ENCODE data around the gene KIF12.

KIF12 gene

GRCh38 chr9:114053246-114054005, 45.7 kb downstream of the KIF12 start:
- H3K4me1 ChIP-seq (ENCODE audit: control insufficient read depth, low read depth, low read length), result no peaks in the 10 kb centered on the region
- H3K79me1 ChIP-seq (ENCODE audit: low read length), result no peaks in the 10 kb centered on the region
- no peak overlapping the region for H2BK5ac ChIP-seq (ENCODE audit: low read length)
- H4K8ac ChIP-seq (ENCODE audit: low read depth, low read length), result no peak overlapping the region
- no peak overlapping the region for H3K4me2 ChIP-seq (ENCODE audit: low read length)
- H3K56ac ChIP-seq (ENCODE audit: low read length), result no peak overlapping the region
- no CpG with 5 or more reads among the region's 8 CpGs for WGBS (ENCODE audit: extremely low coverage, insufficient coverage, low lambda C conversion rate)
- H3K9ac ChIP-seq (ENCODE audit: low read length), result no peak overlapping the region
- no peak overlapping the region for H3K23ac ChIP-seq (ENCODE audit: low read length)
- no peak overlapping the region for H2BK15ac ChIP-seq (replicated peaks; ENCODE audit: low read depth)
- no peaks in the 10 kb centered on the region for H3K27me3 ChIP-seq (ENCODE audit: insufficient read depth, low read length, poor library complexity)
- no peak overlapping the region for H3K4ac ChIP-seq (ENCODE audit: low read depth, low read length)
- no peak overlapping the region for H2BK120ac ChIP-seq (ENCODE audit: low read depth, low read length)
- H3K27ac ChIP-seq (ENCODE audit: low read depth, low read length), result no peak overlapping the region
- peaks cover 5% of the 10 kb centered on the region for H3K36me3 ChIP-seq (ENCODE audit: control insufficient read depth, insufficient read depth, low read length)
- no peaks in the 10 kb centered on the region for H3K79me2 ChIP-seq (ENCODE audit: control insufficient read depth, insufficient read depth, low read length)
- no peak overlapping the region for H3K4me3 ChIP-seq (ENCODE audit: low read length)
- H3K18ac ChIP-seq (ENCODE audit: low read length), result no peak overlapping the region
- no peak overlapping the region for H4K5ac ChIP-seq (ENCODE audit: low read length)
- no peak overlapping the region for H2AK5ac ChIP-seq (ENCODE audit: low read length)
- DNase-seq, result no peak

DNA sequence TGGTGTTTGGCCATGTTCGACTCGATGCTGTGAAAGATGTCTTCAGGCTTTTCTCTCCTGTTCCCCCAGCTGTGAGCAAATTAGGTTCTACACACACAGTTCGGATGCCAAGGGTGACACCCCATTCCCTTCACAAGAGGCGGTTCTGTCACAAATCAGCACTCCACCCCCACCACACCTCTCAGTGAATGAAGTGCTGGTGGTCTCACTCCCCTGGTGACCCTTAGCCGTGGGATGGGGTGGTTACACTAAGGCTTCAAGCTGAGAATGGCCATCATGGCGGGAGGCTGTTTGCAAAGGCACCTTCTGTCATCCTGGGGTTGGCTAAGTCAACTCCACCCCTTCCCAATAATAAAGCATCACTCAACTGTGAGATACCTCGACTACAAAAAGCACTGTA, 47.4 kb downstream of the KIF12 start:
- Histone ChIP-seq H3K23ac (ENCODE audit: low read length) (no peak overlapping the region), H3K9ac (ENCODE audit: low read length) (no peak overlapping the region), H3K4me2 (ENCODE audit: low read length) (no peak overlapping the region), H2BK15ac (replicated peaks; ENCODE audit: low read depth) (no peak overlapping the region), H3K27me3 (ENCODE audit: insufficient read depth, low read length, poor library complexity) (no peaks in the 10 kb centered on the region), H3K79me1 (ENCODE audit: low read length) (no peaks in the 10 kb centered on the region), H2BK120ac (ENCODE audit: low read depth, low read length) (no peak overlapping the region), H2BK5ac (ENCODE audit: low read length) (no peak overlapping the region), H3K36me3 (ENCODE audit: control insufficient read depth, insufficient read depth, low read length) (peaks cover 5% of the 10 kb centered on the region), H4K8ac (ENCODE audit: low read depth, low read length) (no peak overlapping the region), H4K5ac (ENCODE audit: low read length) (no peak overlapping the region), H3K56ac (ENCODE audit: low read length) (no peak overlapping the region), H3K4me3 (ENCODE audit: low read length) (no peak overlapping the region), H3K4ac (ENCODE audit: low read depth, low read length) (no peak overlapping the region), H3K4me1 (ENCODE audit: control insufficient read depth, low read depth, low read length) (no peaks in the 10 kb centered on the region), H2AK5ac (ENCODE audit: low read length) (no peak overlapping the region), H3K27ac (ENCODE audit: low read depth, low read length) (no peak overlapping the region), H3K18ac (ENCODE audit: low read length) (no peak overlapping the region), H3K79me2 (ENCODE audit: control insufficient read depth, insufficient read depth, low read length) (no peaks in the 10 kb centered on the region)
- no peak for DNase-seq
- no CpG with 5 or more reads among the region's 7 CpGs for WGBS (ENCODE audit: extremely low coverage, insufficient coverage, low lambda C conversion rate)

GRCh38 chr9:114051281-114051680, 47.8 kb downstream of the KIF12 start:
- Histone ChIP-seq H2BK120ac (ENCODE audit: low read depth, low read length) (no peak overlapping the region), H3K79me1 (ENCODE audit: low read length) (no peaks in the 10 kb centered on the region), H3K27ac (ENCODE audit: low read depth, low read length) (no peak overlapping the region), H3K27me3 (ENCODE audit: insufficient read depth, low read length, poor library complexity) (no peaks in the 10 kb centered on the region), H2BK5ac (ENCODE audit: low read length) (no peak overlapping the region), H3K18ac (ENCODE audit: low read length) (no peak overlapping the region), H2AK5ac (ENCODE audit: low read length) (no peak overlapping the region), H3K36me3 (ENCODE audit: control insufficient read depth, insufficient read depth, low read length) (peaks cover 5% of the 10 kb centered on the region), H3K4me3 (ENCODE audit: low read length) (no peak overlapping the region), H3K23ac (ENCODE audit: low read length) (no peak overlapping the region), H4K8ac (ENCODE audit: low read depth, low read length) (no peak overlapping the region), H3K4me2 (ENCODE audit: low read length) (no peak overlapping the region), H3K79me2 (ENCODE audit: control insufficient read depth, insufficient read depth, low read length) (no peaks in the 10 kb centered on the region), H3K4me1 (ENCODE audit: control insufficient read depth, low read depth, low read length) (no peaks in the 10 kb centered on the region), H3K9ac (ENCODE audit: low read length) (no peak overlapping the region), H2BK15ac (replicated peaks; ENCODE audit: low read depth) (no peak overlapping the region), H3K4ac (ENCODE audit: low read depth, low read length) (no peak overlapping the region), H4K5ac (ENCODE audit: low read length) (no peak overlapping the region), H3K56ac (ENCODE audit: low read length) (no peak overlapping the region)
- no CpG with 5 or more reads among the region's 15 CpGs for WGBS (ENCODE audit: extremely low coverage, insufficient coverage, low lambda C conversion rate)
- no peak for DNase-seq

GRCh38 chr9:114050646-114051045, 48.4 kb downstream of the KIF12 start:
- no peak overlapping the region for H3K9ac ChIP-seq (ENCODE audit: low read length)
- no peak overlapping the region for H2BK5ac ChIP-seq (ENCODE audit: low read length)
- peaks cover 5% of the 10 kb centered on the region for H3K36me3 ChIP-seq (ENCODE audit: control insufficient read depth, insufficient read depth, low read length)
- DNase-seq, result no peak
- H2BK120ac ChIP-seq (ENCODE audit: low read depth, low read length), result no peak overlapping the region
- no peak overlapping the region for H3K56ac ChIP-seq (ENCODE audit: low read length)
- H3K23ac ChIP-seq (ENCODE audit: low read length), result no peak overlapping the region
- H4K5ac ChIP-seq (ENCODE audit: low read length), result no peak overlapping the region
- no peak overlapping the region for H2BK15ac ChIP-seq (replicated peaks; ENCODE audit: low read depth)
- H4K8ac ChIP-seq (ENCODE audit: low read depth, low read length), result no peak overlapping the region
- H3K4me3 ChIP-seq (ENCODE audit: low read length), result no peak overlapping the region
- WGBS (ENCODE audit: extremely low coverage, insufficient coverage, low lambda C conversion rate), result no CpG with 5 or more reads among the region's 6 CpGs
- no peak overlapping the region for H3K4ac ChIP-seq (ENCODE audit: low read depth, low read length)
- no peaks in the 10 kb centered on the region for H3K27me3 ChIP-seq (ENCODE audit: insufficient read depth, low read length, poor library complexity)
- no peaks in the 10 kb centered on the region for H3K79me1 ChIP-seq (ENCODE audit: low read length)
- no peak overlapping the region for H3K4me2 ChIP-seq (ENCODE audit: low read length)
- no peak overlapping the region for H3K18ac ChIP-seq (ENCODE audit: low read length)
- no peak overlapping the region for H2AK5ac ChIP-seq (ENCODE audit: low read length)
- H3K27ac ChIP-seq (ENCODE audit: low read depth, low read length), result no peak overlapping the region
- H3K79me2 ChIP-seq (ENCODE audit: control insufficient read depth, insufficient read depth, low read length), result no peaks in the 10 kb centered on the region
- no peaks in the 10 kb centered on the region for H3K4me1 ChIP-seq (ENCODE audit: control insufficient read depth, low read depth, low read length)

GRCh38 chr9:114050226-114050568, 48.9 kb downstream of the KIF12 start:
- Histone ChIP-seq H3K79me2 (ENCODE audit: control insufficient read depth, insufficient read depth, low read length) (no peaks in the 10 kb centered on the region), H3K18ac (ENCODE audit: low read length) (no peak overlapping the region), H3K9ac (ENCODE audit: low read length) (no peak overlapping the region), H3K4me3 (ENCODE audit: low read length) (no peak overlapping the region), H3K27ac (ENCODE audit: low read depth, low read length) (no peak overlapping the region), H3K4ac (ENCODE audit: low read depth, low read length) (no peak overlapping the region), H2BK15ac (replicated peaks; ENCODE audit: low read depth) (no peak overlapping the region), H4K8ac (ENCODE audit: low read depth, low read length) (no peak overlapping the region), H4K5ac (ENCODE audit: low read length) (no peak overlapping the region), H3K56ac (ENCODE audit: low read length) (no peak overlapping the region), H3K36me3 (ENCODE audit: control insufficient read depth, insufficient read depth, low read length) (peaks cover 5% of the 10 kb centered on the region), H2AK5ac (ENCODE audit: low read length) (no peak overlapping the region), H3K23ac (ENCODE audit: low read length) (no peak overlapping the region), H3K27me3 (ENCODE audit: insufficient read depth, low read length, poor library complexity) (no peaks in the 10 kb centered on the region), H2BK120ac (ENCODE audit: low read depth, low read length) (no peak overlapping the region), H3K4me2 (ENCODE audit: low read length) (no peak overlapping the region), H3K79me1 (ENCODE audit: low read length) (no peaks in the 10 kb centered on the region), H2BK5ac (ENCODE audit: low read length) (no peak overlapping the region), H3K4me1 (ENCODE audit: control insufficient read depth, low read depth, low read length) (no peaks in the 10 kb centered on the region)
- WGBS (ENCODE audit: extremely low coverage, insufficient coverage, low lambda C conversion rate), result no CpG with 5 or more reads among the region's 11 CpGs
- no peak for DNase-seq

Measured in mesendoderm (in vitro differentiated cells).